Muscle of arm (tissue), 14 donors: ENCODE results near the gene SLITRK5. TPM values are rescaled to one million over a fixed set of nuclear protein-coding genes. Genes with fewer than 3 reads are reported as not detected.

Source experiments
- DNase-seq: peaks from one replicate; pipeline ENCODE4 v3.0.0-alpha.2; 2013
- long read RNA-seq, 11 donors: transcript quantifications; one replicate each; lab custom pipeline, GENCODE V29; 2026
- polyA plus RNA-seq, 12 donors: library from polyadenylated mRNA; unstranded; fragments of 120-200 nt; gene quantifications; one replicate each; pipeline ENCODE4 v1.2.1, GENCODE V29; 2013; ENCODE audit not compliant: insufficient read length in 12 of 12

Gene SLITRK5, protein sequence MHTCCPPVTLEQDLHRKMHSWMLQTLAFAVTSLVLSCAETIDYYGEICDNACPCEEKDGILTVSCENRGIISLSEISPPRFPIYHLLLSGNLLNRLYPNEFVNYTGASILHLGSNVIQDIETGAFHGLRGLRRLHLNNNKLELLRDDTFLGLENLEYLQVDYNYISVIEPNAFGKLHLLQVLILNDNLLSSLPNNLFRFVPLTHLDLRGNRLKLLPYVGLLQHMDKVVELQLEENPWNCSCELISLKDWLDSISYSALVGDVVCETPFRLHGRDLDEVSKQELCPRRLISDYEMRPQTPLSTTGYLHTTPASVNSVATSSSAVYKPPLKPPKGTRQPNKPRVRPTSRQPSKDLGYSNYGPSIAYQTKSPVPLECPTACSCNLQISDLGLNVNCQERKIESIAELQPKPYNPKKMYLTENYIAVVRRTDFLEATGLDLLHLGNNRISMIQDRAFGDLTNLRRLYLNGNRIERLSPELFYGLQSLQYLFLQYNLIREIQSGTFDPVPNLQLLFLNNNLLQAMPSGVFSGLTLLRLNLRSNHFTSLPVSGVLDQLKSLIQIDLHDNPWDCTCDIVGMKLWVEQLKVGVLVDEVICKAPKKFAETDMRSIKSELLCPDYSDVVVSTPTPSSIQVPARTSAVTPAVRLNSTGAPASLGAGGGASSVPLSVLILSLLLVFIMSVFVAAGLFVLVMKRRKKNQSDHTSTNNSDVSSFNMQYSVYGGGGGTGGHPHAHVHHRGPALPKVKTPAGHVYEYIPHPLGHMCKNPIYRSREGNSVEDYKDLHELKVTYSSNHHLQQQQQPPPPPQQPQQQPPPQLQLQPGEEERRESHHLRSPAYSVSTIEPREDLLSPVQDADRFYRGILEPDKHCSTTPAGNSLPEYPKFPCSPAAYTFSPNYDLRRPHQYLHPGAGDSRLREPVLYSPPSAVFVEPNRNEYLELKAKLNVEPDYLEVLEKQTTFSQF
- 1 to 10 TPM in 11 of 12 donors, not detected in 1; 3.4 to 5.5 (median 3.9) TPM for polyA plus RNA-seq
- long read RNA-seq, donor 1, result 0 reads
- long read RNA-seq, donor 2, result 0 reads
- long read RNA-seq, donor 3, full-length matches to known transcripts, result 2 of 2 reads
- long read RNA-seq, donor 3, partial matches to known transcripts, result 0 of 2 reads
- long read RNA-seq, donor 3, other reads (novel, unspliced or antisense), result 0 of 2 reads
- long read RNA-seq, donor 4, result 0 reads
- long read RNA-seq, donor 5, result 0 reads
- long read RNA-seq, donor 6, result 0 reads
- long read RNA-seq, donor 7, full-length matches to known transcripts, result 1 of 1 reads
- long read RNA-seq, donor 7, partial matches to known transcripts, result 0 of 1 reads
- long read RNA-seq, donor 7, other reads (novel, unspliced or antisense), result 0 of 1 reads
- long read RNA-seq, donor 8, result 0 reads
- long read RNA-seq, donor 9, result 0 reads
- long read RNA-seq, donor 10, result 0 reads
- long read RNA-seq, donor 11, full-length matches to known transcripts, result 2 of 2 reads
- long read RNA-seq, donor 11, partial matches to known transcripts, result 0 of 2 reads
- long read RNA-seq, donor 11, other reads (novel, unspliced or antisense), result 0 of 2 reads

DNA sequence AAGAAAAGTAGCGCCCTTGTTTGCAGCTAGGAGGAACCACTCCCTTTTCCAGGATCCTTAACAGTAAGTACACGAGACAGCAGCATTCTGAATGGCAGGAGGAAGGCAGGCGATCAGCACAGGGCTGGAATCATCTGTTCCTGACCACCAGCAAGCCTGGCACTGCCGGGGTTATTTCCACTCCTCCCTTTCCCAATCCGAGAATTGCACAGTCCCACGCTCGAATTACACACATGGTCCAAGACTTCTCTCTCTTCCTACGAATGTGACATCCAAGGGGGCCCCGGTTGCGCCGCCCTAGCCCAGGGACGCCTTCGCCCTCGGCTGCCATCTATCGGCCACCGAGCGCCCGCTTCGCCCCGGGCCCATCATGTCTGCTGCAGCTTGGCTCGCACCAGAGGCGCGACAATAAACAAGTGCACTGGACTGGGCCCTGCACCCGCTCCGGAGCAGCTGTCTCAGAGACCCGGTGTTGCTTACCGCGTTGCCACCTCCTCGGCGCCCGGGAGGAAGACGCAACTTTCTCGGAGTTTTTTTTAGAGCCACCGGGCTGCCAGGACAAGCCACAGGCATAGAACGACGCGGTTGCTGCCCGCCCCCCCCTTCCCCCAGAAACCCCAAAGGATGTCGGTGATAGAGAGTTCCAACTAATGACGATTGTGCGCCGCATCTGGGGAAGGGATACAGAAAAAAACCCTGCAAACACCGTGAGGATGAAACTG is at the start of gene SLITRK5:
Gene SLITRK5 (plus strand): TSS at position 341 of the 722 bp plus-strand sequence. CDS start 4,018 bp downstream, outside the sequence.
- DNase-seq, result peak; percentile 81

DNA sequence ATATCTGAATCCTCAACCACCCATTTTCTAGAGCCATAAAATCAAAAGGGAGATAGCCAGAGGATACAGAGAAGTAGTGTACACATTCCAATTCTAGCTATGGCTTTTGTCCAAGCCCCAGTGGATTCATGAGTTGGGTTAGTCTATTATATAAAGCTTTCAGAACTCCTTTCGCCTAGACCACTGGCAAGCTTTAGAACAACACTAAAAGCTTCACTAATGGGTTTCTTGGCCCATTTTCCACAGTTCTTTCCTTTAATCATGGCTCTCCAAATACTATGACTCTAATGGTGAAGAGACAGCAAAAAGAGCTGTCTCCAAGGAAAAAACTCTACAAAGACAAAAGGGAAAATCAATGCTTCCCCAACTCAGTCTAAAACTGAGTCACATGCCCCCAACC is 48.2 kb upstream of the SLITRK5 start:
- no peak for DNase-seq

DNA sequence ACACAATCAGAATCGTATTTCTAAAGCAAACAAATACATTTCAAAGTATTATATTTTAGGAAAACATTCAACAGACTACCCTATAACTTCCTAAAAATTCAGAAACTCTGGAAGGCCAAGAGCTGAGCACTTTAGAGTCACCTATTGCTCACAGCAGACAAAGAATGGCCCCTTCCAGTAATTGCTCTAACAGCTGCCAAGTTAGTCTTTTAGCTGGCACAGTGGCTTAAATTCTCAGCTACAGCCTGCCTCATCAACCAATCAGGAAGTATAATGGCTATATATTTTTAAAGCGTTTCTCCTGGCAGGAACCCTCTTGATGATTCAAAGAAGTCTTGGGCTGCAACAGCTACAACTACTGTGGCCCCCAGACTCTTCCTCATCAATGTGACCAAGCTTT is 14.9 kb upstream of the SLITRK5 start:
- no peak for DNase-seq

DNA sequence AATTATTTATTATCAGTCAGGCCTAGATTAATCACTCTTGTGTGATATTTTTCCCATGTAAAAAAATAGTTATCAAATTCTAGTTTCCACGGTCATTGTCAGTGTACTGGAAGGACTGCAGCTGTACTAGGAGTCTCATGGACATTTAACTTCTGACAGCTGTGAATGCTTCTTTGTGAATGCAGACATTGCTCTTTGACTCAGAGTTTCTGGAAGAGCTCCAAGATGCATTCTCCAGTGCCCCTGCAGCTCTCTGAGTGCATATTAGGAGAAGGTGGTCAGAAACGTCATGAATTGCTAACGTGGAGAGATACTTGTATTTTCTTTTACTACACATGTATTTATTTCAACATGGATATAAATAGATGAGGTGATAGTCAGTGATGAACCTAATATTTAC is 9.7 kb upstream of the SLITRK5 start:
- no peak for DNase-seq

DNA sequence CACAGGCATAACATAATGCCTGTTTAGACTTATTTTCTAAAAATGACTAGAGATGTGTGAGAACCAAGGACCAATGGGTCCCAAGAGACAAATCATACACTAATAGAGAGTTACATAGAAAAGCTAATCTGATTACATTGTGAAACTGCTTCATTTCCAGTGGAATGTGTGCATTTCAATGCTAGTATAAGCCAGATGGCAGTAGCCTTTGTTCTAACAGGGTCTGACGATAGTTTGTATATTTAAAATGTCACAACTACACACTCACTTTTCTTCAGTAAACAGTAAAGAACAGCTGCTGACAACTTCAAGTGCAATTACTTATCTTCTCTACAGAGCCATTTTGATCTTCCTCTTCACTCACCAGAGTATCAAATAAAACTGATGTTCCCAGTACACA is 4.3 kb upstream of the SLITRK5 start:
- no peak for DNase-seq

DNA sequence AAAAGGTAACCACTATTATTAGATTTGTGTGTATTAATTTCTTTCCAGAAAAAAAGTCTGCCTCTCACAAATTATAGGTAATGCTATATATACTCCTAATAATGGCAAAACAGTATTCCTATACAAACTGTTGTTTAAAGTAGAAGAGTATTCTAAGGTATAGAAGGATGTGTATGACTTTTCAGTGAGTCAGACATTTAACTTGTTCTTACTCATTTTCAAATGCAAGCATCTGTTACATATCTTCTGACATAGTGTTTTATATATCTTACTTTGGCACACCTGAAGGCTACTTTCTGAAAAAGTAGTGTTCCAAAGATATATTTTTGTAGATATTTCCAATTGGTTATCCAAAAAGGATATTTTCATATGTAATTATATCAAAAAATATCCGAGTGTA is 3.5 kb upstream of the SLITRK5 start:
- DNase-seq, result no peak

DNA sequence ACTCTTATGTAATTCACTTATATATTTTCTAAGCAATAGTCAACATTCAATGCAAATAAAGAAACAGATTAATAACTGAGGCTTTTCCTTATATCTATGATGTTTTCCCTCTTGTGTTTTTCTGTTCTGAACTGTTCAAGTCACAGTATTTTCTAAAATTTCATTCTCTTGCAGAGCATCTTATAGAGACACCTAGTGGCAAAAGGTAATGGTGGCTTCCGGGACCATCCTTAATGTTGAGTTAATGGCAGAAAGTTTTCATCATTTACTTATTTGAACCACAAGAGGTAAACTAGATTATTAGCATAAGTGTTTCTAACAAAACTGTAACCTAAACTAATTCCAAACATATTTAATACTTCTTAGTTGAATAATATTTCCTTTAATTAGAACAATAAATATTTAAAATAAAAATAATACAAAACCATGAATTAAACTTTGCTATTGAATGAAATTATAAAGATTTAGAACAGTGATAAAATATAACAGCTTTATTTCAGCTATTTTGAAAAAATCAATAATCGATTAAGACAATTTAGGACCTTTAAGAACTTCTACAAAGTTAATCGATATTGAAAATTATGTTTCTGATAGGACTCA is 1.7 kb upstream of the SLITRK5 start:
- peak; percentile 35 for DNase-seq

DNA sequence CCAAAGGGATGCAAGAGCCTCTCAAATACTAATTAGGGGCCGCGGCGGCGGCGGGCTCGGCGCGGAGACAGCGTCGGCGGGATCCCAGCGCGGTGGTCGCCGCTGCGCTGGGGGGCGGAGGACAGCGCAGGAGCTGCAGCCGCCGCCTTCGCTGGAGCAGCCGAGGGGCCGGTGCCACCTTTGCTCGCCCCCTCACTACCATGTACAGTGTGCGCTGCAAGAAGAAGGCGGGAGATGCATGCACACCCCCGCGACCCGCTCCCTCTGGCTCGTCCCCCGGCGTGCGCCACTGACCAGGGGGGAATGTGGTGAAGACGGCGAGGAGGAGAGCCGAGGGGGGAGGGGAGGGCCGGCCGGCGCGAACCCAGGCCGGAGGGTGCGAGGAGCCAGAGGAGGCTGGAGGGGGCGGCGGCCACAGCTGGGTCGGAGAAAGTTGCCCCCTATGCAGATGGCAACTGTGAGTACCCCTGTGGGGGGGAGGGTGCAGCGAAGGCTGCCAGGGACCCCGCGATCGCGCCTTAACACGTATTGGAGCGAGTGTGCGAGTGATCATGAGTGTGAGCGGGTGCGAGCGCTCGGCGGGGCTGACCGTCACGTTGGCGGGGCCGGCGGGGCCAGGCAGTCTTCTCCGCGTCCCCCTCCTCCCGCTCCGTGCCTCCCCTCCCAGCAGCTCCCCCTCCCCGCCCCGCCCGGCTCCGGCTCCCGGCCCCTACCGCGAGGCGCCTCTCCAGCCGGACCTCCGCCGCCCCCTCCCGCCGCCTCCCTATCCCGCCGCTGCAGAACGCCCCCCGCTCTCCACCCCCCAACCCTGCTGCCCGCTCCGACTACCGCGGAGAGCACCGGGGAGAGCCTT is 808 bp downstream of the SLITRK5 start:
- DNase-seq, result peak; percentile 38

DNA sequence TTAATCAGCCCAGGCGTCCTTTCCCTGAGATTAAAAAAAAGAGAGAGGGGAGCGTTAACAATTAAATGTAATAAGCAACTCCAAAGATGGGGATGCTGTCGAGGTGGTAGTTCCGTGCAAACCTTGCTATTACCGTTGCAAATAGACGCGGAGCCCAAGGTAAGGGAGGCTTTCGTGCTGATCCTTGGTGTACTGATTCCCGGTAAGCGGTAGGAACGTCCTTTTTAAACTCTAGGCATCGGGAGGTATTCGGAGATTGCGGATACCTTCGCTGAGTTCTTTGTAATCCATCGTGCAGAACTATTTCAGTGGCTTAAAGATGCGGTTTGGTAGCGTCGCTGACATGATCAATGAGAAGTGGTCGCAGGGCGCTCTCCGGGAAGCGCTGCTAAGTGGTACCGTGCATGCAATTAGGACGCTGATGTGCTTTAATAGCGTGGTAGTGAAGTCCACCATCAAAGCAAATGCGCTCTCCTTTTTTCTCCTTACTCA is 3.1 kb downstream of the SLITRK5 start:
- no peak for DNase-seq

DNA sequence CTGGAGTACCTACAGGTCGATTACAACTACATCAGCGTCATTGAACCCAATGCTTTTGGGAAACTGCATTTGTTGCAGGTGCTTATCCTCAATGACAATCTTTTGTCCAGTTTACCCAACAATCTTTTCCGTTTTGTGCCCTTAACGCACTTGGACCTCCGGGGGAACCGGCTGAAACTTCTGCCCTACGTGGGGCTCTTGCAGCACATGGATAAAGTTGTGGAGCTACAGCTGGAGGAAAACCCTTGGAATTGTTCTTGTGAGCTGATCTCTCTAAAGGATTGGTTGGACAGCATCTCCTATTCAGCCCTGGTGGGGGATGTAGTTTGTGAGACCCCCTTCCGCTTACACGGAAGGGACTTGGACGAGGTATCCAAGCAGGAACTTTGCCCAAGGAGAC is 4.7 kb downstream of the SLITRK5 start:
- no peak for DNase-seq

DNA sequence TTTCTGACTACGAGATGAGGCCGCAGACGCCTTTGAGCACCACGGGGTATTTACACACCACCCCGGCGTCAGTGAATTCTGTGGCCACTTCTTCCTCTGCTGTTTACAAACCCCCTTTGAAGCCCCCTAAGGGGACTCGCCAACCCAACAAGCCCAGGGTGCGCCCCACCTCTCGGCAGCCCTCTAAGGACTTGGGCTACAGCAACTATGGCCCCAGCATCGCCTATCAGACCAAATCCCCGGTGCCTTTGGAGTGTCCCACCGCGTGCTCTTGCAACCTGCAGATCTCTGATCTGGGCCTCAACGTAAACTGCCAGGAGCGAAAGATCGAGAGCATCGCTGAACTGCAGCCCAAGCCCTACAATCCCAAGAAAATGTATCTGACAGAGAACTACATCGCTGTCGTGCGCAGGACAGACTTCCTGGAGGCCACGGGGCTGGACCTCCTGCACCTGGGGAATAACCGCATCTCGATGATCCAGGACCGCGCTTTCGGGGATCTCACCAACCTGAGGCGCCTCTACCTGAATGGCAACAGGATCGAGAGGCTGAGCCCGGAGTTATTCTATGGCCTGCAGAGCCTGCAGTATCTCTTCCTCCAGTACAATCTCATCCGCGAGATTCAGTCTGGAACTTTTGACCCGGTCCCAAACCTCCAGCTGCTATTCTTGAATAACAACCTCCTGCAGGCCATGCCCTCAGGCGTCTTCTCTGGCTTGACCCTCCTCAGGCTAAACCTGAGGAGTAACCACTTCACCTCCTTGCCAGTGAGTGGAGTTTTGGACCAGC is 5.3 kb downstream of the SLITRK5 start:
- DNase-seq, result no peak

DNA sequence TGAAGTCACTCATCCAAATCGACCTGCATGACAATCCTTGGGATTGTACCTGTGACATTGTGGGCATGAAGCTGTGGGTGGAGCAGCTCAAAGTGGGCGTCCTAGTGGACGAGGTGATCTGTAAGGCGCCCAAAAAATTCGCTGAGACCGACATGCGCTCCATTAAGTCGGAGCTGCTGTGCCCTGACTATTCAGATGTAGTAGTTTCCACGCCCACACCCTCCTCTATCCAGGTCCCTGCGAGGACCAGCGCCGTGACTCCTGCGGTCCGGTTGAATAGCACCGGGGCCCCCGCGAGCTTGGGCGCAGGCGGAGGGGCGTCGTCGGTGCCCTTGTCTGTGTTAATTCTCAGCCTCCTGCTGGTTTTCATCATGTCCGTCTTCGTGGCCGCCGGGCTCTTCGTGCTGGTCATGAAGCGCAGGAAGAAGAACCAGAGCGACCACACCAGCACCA is 5.9 kb downstream of the SLITRK5 start:
- no peak for DNase-seq

DNA sequence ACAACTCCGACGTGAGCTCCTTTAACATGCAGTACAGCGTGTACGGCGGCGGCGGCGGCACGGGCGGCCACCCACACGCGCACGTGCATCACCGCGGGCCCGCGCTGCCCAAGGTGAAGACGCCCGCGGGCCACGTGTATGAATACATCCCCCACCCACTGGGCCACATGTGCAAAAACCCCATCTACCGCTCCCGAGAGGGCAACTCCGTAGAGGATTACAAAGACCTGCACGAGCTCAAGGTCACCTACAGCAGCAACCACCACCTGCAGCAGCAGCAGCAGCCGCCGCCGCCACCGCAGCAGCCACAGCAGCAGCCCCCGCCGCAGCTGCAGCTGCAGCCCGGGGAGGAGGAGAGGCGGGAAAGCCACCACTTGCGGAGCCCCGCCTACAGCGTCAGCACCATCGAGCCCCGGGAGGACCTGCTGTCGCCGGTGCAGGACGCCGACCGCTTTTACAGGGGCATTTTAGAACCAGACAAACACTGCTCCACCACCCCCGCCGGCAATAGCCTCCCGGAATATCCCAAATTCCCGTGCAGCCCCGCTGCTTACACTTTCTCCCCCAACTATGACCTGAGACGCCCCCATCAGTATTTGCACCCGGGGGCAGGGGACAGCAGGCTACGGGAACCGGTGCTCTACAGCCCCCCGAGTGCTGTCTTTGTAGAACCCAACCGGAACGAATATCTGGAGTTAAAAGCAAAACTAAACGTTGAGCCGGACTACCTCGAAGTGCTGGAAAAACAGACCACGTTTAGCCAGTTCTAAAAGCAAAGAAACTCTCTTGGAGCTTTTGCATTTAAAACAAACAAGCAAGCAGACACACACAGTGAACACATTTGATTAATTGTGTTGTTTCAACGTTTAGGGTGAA is 6.6 kb downstream of the SLITRK5 start:
- no peak for DNase-seq

DNA sequence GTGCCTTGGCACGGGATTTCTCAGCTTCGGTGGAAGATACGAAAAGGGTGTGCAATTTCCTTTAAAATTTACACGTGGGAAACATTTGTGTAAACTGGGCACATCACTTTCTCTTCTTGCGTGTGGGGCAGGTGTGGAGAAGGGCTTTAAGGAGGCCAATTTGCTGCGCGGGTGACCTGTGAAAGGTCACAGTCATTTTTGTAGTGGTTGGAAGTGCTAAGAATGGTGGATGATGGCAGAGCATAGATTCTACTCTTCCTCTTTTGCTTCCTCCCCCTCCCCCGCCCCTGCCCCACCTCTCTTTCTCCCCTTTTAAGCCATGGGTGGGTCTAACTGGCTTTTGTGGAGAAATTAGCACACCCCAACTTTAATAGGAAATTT is 7.2 kb downstream of the SLITRK5 start:
- DNase-seq, result no peak

DNA sequence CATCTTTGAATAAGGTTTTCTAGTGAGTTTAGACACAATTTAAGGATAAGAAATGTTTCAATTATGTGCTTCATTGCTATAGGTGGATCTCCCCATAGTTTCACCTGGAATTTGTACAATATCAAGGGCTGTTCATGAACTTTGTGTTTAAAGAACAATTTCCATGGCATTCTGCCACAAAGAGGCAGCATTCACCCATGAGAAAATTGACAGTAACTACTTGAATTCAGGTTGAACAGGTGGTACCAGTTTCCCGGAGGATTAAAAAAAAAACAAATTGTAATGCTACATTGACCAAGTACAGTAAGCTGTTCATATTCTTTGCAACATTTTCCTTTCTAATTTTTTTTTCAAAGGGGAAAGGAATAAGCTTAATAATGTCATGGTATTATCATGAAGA is 9.1 kb downstream of the SLITRK5 start:
- DNase-seq, result no peak

DNA sequence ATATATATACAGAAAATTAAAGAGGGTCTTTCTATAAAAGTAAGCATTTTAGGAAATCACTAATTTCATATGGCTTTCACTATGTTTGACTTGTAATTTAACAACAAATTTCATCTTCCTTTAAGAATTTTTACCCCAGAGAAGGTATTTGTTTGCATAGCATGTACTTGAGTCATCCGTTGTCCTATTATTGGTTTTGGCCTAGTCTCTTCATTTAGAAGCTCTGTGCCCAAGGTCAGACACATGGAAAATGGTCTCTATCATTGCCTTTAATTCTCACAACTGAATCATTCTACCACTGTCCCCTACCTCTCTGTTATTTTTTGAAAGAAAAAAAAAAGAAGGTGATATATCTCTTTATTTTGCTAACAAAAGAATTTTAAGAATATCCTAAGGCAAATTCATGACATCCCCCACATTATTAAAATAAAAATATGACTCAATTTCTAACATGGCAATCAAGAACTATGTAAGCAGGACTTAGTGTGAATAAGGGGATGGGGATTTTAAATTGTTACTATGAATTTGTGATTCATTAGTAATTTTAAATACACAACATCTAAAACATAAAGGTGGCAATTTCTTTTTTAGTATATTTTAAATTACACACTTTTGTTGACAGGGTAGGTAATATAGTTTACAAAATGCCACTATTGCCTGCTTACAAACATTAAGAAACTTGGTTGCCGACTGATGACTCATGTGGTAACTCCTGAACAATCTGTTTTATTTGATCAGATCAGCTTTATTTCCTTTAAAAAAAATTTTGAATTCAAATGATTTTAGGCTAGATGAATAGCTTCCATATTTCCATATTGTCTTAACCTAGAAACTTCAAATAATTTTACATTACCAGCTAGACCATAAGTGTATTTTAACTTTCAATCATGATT is 13.9 kb downstream of the SLITRK5 start:
- DNase-seq, result no peak
